ENCODE data around the gene RNU6-9. TPM values are rescaled to one million over a fixed set of nuclear protein-coding genes. Genes with fewer than 3 reads are reported as not detected.
"Not testable (repeated sequence)": the region's sequence is repeated elsewhere in the genome, so short reads cannot be mapped to it uniquely, and the experiment has no call there.

The RNU6-9 gene
- not detected in 2 replicates for total RNA-seq

DNA sequence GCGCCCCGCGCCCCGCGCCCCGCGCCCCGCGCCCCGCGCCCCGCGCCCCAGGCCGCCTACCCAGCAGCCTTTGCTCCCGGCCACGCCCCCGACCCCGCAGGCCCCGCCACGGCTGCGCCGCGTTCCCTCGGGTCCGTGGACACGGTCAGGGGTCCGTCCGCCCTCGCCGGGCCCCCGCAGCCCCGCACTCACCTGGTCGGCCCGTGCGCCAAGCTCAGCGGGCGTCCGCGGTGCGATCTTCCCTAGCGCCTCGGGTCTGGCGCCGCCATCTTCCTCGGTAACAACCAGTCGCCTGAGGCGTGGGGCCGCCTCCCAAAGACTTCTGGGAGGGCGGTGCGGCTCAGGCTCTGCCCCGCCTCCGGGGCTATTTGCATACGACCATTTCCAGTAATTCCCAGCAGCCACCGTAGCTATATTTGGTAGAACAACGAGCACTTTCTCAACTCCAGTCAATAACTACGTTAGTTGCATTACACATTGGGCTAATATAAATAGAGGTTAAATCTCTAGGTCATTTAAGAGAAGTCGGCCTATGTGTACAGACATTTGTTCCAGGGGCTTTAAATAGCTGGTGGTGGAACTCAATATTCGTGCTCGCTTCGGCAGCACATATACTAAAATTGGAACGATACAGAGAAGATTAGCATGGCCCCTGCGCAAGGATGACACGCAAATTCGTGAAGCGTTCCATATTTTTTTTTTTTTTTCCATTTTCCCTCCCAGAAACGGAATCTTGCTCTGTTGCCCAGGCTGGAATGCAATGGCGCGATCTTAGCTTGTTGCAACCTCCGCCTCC is at the start of gene RNU6-9, which contains the start of gene MED16:
Gene RNU6-9, plus strand, starts transcription at position 591 of the 796 bp plus-strand sequence.
Gene MED16, minus strand, starts transcription at position 294 of the 796 bp plus-strand sequence. CDS start 2,056 bp downstream, outside the sequence.
- peak; percentile 86 to 94 for DNase-seq (ENCODE audit: low read depth in 2 of 2)

GRCh38 chr19:843836-844545 is 49.3 kb upstream of the RNU6-9 start:
- DNase-seq (ENCODE audit: low read depth in 2 of 2), result no peak

DNA sequence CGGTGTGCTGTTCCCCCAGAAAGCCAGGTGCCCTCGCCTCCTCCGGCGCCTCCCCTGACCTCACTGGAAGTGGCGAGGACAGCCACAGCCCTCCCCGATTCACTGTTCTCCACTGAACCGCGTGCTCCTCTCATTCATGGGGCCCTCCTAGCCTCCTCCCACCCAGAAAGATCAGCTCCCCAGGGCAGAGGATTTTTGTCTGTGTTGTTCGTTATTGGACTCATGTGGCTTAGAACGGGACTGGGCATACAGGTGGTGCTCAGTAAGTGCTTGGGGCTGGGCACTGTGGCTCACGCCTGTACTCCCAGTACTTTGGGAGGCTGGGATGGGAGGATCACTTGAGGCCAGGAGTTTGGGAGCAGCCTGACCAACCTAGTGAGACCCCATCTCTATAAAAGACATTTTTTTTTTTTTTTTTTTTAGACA is 48.7 kb upstream of the RNU6-9 start:
- no peak for DNase-seq (ENCODE audit: low read depth in 2 of 2)

GRCh38 chr19:845707-846521 is 47.4 kb upstream of the RNU6-9 start:
- DNase-seq (ENCODE audit: low read depth in 2 of 2), result no peak

DNA sequence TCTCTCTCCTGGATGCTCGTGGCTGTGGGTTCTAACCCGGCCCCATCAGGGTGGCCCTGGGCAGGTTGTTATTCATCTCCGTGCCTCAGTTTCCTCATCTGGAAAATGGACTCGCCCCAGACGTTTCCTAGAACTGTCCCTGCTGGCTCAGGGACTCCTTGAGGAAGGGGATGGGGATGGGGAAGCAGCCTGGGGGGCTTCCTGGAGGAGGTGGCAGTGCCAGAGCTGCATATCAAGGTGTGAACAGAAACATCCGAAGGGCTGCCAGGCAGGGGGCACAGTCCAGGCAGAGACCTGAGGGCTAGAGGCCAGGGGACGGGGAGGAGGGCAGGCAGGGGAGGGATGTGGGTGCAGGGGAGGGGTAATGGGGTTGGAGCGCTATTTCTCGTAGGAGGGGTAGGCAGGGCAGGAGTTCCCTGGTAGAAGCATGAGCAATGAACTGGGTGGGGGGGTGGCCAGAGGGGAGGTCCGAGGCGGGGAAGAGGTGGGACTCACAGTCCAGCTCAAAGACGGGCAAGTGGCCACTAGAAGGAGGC is 44.8 kb upstream of the RNU6-9 start:
- DNase-seq (ENCODE audit: low read depth in 2 of 2), result no peak

- not testable (repeated sequence) for DNase-seq (ENCODE audit: low read depth in 2 of 2)
Observed at GRCh38 chr19:849195-849594, 44.1 kb upstream of the RNU6-9 start.

GRCh38 chr19:850221-850978 is 42.9 kb upstream of the RNU6-9 start:
- no peak for DNase-seq (ENCODE audit: low read depth in 2 of 2)

DNA sequence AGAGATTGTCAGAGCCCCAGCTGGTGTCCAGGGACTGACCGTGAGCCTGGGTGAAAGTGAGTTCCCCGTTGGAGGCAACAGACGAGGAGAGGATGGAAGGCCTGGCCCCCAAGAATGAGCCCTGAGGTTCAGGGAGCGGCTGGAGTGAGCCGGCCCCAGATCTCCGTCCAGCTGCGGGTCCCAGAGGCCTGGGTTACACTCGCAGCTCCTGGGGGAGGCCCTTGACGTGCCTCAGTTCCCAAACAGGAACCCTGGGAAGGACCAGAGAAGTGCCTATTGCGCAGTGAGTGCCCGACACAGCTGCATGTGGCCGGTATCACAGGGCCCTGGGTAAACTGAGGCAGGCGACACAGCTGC is 42.3 kb upstream of the RNU6-9 start:
- no peak for DNase-seq (ENCODE audit: low read depth in 2 of 2)

DNA sequence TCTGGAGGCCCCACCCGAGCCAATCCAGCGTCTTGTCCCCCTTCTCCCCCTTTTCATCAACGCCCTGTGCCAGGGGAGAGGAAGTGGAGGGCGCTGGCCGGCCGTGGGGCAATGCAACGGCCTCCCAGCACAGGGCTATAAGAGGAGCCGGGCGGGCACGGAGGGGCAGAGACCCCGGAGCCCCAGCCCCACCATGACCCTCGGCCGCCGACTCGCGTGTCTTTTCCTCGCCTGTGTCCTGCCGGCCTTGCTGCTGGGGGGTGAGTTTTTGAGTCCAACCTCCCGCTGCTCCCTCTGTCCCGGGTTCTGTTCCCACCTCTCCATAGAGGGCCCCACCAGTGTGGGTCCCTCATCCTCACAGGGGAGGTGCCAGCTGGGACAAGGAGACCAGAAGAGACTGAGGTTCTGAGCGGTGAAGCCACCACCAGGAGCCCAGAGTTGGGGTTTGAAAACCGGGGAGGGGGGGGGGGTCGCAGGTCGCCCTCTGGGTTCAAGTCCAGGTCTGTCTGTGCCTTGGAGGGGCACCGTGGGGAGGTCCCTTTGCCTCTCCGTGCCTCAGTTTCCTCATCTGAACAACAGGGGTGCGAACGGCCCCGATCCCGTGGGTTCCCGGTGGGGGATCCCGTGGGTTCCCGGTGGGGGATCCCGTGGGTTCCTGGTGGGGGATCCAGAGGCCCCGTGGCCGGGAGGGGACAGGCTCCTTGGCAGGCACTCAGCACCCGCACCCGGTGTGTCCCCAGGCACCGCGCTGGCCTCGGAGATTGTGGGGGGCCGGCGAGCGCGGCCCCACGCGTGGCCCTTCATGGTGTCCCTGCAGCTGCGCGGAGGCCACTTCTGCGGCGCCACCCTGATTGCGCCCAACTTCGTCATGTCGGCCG is 40.9 kb upstream of the RNU6-9 start, which contains the start of gene ELANE:
Gene ELANE, plus strand, starts transcription at position 168 of the 878 bp plus-strand sequence. Its CDS starts 26 bp downstream, at position 194.
- no peak for DNase-seq (ENCODE audit: low read depth in 2 of 2)

DNA sequence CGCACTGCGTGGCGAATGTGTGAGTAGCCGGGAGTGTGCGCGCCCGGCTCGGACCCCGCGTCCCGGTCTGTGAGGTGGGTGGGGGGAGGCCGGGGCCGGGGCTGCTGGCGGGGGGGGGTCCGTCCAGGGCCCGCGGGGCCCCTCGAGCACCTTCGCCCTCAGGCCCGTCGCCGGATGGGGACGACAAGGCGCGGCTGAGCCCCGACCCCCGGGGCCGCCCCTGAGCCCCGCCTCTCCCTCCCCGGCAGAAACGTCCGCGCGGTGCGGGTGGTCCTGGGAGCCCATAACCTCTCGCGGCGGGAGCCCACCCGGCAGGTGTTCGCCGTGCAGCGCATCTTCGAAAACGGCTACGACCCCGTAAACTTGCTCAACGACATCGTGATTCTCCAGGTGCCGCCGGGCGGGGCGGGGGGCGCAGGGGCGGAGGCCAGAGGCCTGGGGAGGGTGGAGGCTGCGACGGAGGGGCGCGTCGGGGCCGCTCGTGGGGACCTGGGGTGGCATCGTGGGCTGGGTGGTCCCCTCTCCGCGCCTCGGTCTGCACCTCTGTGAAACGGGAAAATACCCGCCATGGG is 40.2 kb upstream of the RNU6-9 start:
- no peak for DNase-seq (ENCODE audit: low read depth in 2 of 2)

DNA sequence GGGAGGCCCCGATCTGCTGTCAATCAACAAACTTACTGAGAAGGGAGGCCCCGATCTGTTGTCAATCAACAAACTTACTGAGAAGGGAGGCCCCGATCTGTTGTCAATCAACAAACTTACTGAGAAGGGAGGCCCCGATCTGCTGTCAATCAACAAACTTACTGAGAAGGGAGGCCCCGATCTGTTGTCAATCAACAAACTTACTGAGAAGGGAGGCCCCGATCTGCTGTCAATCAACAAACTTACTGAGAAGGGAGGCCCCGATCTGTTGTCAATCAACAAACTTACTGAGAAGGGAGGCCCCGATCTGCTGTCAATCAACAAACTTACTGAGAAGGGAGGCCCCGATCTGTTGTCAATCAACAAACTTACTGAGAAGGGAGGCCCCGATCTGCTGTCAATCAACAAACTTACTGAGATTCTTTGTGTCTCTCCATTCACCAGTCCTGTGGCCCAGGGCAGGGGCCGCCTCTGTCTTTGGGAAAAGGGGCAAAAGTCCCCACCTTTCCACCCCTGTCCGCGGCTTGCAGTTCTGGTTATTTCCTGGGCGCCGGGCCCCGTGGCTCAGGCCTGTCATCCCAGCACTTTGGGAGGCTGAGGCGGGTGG is 39.6 kb upstream of the RNU6-9 start:
- not testable (repeated sequence) for DNase-seq (ENCODE audit: low read depth in 2 of 2)

- DNase-seq (ENCODE audit: low read depth in 2 of 2), result no peak
Observed at GRCh38 chr19:854549-854948, 38.7 kb upstream of the RNU6-9 start.

DNA sequence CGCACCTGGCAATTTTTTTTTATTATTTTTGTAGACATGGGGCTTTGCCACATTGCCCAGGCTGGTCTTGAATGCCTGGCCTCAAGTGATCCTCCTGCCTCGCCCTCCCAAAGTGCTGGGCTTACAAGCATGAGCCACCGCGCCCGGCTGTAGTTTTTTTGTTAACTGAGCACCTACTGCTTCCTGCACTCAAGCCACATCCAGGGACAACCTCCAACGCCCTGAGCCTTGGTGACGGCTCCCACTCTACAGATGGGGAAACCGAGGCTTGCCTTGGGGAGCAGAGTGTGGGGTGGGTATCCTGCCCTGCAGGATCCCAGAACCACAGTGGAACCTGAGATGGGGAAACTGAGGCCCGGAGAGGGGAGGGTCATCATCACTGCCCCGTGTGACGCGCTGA is 38.1 kb upstream of the RNU6-9 start:
- no peak for DNase-seq (ENCODE audit: low read depth in 2 of 2)

GRCh38 chr19:855566-856120 is 37.6 kb upstream of the RNU6-9 start:
- DNase-seq (ENCODE audit: low read depth in 2 of 2), result no peak

GRCh38 chr19:858284-858683 is 35.0 kb upstream of the RNU6-9 start:
- no peak for DNase-seq (ENCODE audit: low read depth in 2 of 2)

- no peak for DNase-seq (ENCODE audit: low read depth in 2 of 2)
Observed at GRCh38 chr19:858868-859843, 34.1 kb upstream of the RNU6-9 start, which contains the start of gene CFD. Gene CFD (plus strand): TSS chr19:859664. CDS start chr19:859690, 26 bp downstream.

DNA sequence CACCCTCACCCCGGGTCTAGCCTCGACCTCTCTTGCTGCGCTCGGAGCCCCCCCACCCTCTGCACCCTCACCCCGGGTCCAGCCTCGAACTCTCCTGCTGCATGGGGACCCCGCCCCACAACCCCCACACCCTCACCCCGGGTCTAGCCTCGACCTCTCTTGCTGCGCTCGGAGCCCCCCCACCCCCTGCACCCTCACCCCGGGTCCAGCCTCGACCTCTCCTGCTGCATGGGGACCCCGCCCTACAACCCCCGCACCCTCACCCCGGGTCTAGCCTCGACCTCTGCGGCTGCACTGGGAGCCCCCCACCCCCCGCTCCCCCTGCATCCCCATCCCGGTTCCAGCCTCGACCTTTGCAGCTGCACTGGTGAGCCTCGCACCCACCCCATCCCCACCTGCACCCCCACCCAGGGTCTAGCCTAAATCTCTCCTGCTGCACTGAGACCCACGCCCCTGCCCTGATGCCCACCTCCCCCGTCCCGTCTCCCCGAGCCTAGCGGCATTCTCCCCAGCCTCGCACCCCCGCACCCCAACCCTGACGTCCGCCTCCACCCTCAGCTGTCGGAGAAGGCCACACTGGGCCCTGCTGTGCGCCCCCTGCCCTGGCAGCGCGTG is 32.0 kb upstream of the RNU6-9 start:
- DNase-seq (ENCODE audit: low read depth in 2 of 2), result no peak
